Thyroid gland (tissue), 4 donors: ENCODE measurements around the gene NTN1.

Source experiments
- POLR2A ChIP-seq, 2 donors: fragments of 450-650 bp; IDR thresholded peaks; one replicate each; pipeline ENCODE4 v1.6.1; 2017; ENCODE audit warnings: antibody characterized with exemption in 2 of 2, mild to moderate bottlenecking in 2 of 2, moderate library complexity in 1 of 2
- TF ChIP-seq, protein P1 (sequence below), 6 experiments: fragments of 200-600 bp in 3 of 6; fragments of 450-650 bp in 3 of 6; sonication (generic) in 3 of 6; IDR thresholded peaks; one replicate each; pipeline ENCODE4 v1.5.1; 2016 to 2019; ENCODE audit warnings: antibody characterized with exemption in 6 of 6, mild to moderate bottlenecking in 2 of 6, inconsistent platforms in 1 of 6, moderate library complexity in 1 of 6

DNA sequence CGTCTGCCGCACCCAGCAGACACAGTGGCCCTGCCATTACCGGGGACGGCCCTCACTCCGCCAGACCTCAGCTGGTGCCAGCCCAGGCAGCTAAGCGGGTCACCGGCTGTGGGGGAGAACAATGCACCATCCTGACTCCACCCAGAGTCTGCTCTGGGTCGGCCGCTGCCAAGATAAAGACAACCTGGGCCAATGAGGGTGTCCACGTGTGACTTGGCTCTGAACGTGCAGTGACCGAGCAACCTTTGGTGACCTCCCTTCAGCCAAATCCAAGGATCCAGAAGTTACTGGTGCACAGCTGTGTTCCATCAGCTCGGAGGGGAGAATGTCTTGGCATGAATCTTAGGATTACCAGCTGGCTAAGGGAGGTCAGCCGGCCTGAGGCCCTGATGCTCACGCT, 155.9 kb downstream of the NTN1 start:
- no peak for TF ChIP-seq POLR2A (IDR thresholded peaks at IDR 0.05)
- TF ChIP-seq, protein P1, sequence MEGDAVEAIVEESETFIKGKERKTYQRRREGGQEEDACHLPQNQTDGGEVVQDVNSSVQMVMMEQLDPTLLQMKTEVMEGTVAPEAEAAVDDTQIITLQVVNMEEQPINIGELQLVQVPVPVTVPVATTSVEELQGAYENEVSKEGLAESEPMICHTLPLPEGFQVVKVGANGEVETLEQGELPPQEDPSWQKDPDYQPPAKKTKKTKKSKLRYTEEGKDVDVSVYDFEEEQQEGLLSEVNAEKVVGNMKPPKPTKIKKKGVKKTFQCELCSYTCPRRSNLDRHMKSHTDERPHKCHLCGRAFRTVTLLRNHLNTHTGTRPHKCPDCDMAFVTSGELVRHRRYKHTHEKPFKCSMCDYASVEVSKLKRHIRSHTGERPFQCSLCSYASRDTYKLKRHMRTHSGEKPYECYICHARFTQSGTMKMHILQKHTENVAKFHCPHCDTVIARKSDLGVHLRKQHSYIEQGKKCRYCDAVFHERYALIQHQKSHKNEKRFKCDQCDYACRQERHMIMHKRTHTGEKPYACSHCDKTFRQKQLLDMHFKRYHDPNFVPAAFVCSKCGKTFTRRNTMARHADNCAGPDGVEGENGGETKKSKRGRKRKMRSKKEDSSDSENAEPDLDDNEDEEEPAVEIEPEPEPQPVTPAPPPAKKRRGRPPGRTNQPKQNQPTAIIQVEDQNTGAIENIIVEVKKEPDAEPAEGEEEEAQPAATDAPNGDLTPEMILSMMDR (IDR thresholded peaks at IDR 0.05), result no peak
